ENCODE measurements around the gene DUXA.
"Not testable (repeated sequence)": the region's sequence is repeated elsewhere in the genome, so short reads cannot be mapped to it uniquely, and the experiment has no call there.

Gene DUXA

GRCh38 chr19:57167385-57167784 lies at the start of gene DUXA:
Gene DUXA (minus strand): TSS chr19:57167485. CDS start chr19:57167443, 42 bp downstream.
- intact Hi-C loops (cut with DNase I), result no loop called here
- no peak for DNase-seq

GRCh38 chr19:57212109-57212508 lies 44.8 kb upstream of the DUXA start:
- intact Hi-C loops (cut with DNase I), result no loop called here
- DNase-seq, result no peak

GRCh38 chr19:57210381-57210780 lies 43.1 kb upstream of the DUXA start:
- intact Hi-C loops (cut with DNase I), result no loop called here
- no peak for DNase-seq

DNA sequence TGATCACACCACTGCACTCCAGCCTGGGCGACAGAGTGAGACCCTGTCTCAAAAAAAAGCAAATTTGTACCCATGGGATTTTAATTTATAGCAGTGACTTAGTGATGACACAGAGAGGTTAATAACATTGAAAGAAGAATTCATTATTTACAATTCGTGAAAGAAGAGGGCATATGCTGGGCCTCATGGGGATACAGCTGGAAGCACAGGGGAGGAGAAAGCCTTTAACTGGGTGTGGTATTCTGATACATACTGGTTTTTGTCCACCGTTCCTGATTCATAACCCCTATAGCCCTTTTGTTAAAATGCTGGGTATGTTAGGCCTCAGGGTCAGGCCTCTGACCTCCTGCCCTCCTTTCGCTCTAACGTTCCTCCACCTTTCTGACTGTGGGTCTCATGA lies 34.9 kb upstream of the DUXA start:
- intact Hi-C loops (cut with DNase I), result no loop called here
- no peak for DNase-seq

DNA sequence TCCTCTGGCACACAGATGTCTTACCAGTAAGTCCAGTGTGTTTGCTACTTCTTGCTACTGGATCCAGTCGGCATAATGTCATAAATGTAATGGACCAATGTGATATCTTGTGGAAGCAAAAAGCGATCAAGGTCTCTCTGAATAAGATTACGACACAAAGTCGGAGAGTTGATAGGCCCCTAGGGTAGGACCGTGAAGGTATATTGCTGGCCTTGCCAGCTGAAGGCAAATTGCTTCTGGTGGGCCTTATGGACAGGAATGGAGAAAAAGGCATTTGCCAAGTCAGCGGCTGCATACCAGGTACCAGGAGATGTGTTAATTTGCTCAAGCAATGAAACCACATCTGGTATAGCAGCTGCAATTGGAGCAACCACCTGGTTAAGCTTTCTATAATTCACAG lies 30.6 kb upstream of the DUXA start:
- intact Hi-C loops (cut with DNase I); DNase-seq: not testable (repeated sequence)

- intact Hi-C loops (cut with DNase I), result loop anchor here (5.0 kb wide), 1 partner anchor 89 kb away; the partner anchor contains the start of gene ZNF460
- DNase-seq, result no peak
Measured at GRCh38 chr19:57192993-57193392, 25.7 kb upstream of the DUXA start.

- no peak for DNase-seq
- intact Hi-C loops (cut with DNase I), result loop anchor here (5.0 kb wide), 1 partner anchor 90 kb away; the partner anchor contains the start of gene ZNF460
Measured at GRCh38 chr19:57192077-57192420, 24.8 kb upstream of the DUXA start.

- peak; percentile 86 to 98 (median 93) for DNase-seq
- intact Hi-C loops (cut with DNase I), result loop anchor here (5.0 kb wide), 1 partner anchor 91 kb away; the partner anchor contains the start of gene ZNF460
Measured at GRCh38 chr19:57191141-57192076, 24.1 kb upstream of the DUXA start, which contains the start of gene ZNF264. Gene ZNF264 (plus strand): TSS chr19:57191500. CDS start chr19:57191914, 414 bp downstream.

DNA sequence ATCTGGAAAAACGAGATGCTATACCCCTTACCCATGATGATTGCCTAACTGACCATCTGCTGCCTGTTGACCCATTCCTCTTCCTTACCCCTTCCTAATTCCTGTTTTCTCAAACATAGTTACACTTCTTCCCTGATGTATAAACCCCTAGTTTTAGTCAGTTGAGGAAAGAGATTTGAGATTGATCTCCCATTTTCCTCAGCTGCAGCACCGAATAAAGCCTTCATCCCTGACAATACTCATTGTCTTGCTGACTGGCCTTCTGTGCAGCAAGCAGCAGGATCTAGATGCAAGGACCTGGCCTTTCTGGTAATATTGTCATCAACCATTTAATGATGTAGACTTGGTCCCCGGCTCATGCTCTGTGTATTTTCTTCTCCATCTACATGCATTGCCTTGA lies 23.0 kb upstream of the DUXA start:
- intact Hi-C loops (cut with DNase I), result loop anchor here (5.0 kb wide), 1 partner anchor 92 kb away; the partner anchor contains the start of gene ZNF460
- no peak for DNase-seq

DNA sequence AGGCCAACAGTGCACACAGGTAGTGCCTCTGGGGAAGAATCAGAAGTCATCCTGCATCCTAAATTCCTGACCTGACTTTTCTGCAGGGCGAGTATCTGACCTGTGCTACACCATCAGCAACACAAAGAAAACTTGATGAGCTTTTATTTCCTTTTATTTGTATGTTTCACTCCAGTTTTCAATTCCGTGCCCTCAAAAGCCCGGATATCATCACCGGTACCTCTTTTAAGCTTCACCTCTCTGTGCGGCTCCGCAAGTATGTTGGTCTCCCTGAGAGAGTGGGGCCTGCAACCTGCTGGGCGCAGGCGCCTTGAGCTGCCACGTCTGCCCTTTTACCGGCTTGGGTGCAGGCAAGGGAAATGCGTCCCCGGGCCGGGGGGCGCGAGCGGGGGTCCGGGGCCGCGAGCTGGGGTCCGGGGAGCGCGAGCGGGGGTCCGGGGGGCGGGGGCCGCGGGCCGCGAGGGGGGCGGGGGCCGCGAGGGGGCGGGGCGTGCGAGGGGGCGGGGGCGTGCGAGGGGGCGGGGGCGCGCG lies 4.3 kb upstream of the DUXA start:
- peak in 8 of 10 donors; percentile 18 to 87 (median 40) for DNase-seq
- intact Hi-C loops (cut with DNase I), result no loop called here

GRCh38 chr19:57165846-57166245 lies 1.4 kb downstream of the DUXA start:
- DNase-seq, result no peak
- intact Hi-C loops (cut with DNase I), result no loop called here

- DNase-seq, result no peak
- intact Hi-C loops (cut with DNase I), result no loop called here
Measured at GRCh38 chr19:57161985-57162539, 5.2 kb downstream of the DUXA start.

DNA sequence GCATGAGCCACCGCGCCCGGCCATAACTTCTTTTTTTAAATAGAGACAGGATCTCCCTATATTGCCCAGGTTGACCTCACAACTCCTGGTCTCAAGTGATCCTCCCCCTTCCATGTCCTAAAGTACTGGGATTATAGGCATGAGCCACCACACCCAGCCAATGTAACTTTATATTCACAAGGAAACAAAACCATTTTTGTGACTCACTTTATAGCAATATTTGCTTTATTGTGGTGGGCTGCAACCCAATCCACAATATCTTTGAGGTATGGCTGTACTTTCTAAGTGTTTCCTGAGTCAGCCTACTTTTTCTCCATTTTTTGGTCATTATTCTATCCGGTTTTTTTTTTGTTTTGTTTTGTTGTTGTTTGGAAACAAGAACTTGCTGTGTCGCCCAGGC lies 14.4 kb downstream of the DUXA start:
- intact Hi-C loops (cut with DNase I), result no loop called here

DNA sequence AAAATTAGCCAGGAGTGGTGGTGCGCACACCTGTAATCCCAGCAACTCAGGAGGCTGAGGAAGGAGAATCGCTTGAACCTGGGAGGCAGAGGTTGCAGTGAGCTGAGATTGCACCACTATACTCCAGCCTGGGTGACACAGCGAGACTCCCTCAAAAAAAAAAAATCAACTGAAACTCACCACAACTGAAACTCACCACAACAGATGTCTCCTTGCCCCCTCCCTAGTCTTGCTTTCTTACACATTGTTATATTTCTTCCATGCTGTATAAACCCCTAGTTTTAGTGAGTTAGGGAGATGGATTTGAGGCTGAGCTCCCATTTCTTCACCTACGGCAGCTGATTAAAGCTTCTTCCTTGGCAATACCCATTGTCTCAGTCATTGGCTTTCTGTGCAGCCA lies 25.6 kb downstream of the DUXA start:
- no peak for DNase-seq
- intact Hi-C loops (cut with DNase I), result no loop called here

More for the DNA sequence above, 14.4 kb downstream of the DUXA start:
- no peak for DNase-seq

GRCh38 chr19:57135797-57136196 lies 31.5 kb downstream of the DUXA start:
- intact Hi-C loops (cut with DNase I), result no loop called here
- no peak for DNase-seq

- intact Hi-C loops (cut with DNase I); DNase-seq: not testable (repeated sequence)
Measured at GRCh38 chr19:57127403-57127802, 39.9 kb downstream of the DUXA start.

- intact Hi-C loops (cut with DNase I), result no loop called here
- DNase-seq, result no peak
Measured at GRCh38 chr19:57123882-57124281, 43.4 kb downstream of the DUXA start.

- DNase-seq, result no peak
- intact Hi-C loops (cut with DNase I), result no loop called here
Measured at GRCh38 chr19:57118848-57119247, 48.4 kb downstream of the DUXA start.

- intact Hi-C loops (cut with DNase I); DNase-seq: not testable (repeated sequence)
Measured at GRCh38 chr19:57113501-57113900, 53.8 kb downstream of the DUXA start.

DNA sequence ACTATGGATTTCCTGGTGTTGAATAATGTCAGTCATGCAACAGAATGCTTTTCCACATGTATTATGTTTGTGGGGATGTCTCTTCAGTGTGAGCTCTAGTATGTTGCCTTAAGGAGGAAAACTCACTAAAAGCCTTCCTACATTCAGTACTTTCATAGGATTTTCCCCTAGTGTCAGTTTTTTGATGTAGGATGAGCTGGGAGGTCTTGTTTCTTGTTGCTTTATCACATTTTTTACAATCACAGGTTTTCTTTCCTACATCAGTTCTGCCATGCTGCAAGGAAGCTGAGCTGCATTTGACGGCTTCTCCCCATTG lies 56.0 kb downstream of the DUXA start:
- intact Hi-C loops (cut with DNase I), result no loop called here
- DNase-seq, result no peak

DNA sequence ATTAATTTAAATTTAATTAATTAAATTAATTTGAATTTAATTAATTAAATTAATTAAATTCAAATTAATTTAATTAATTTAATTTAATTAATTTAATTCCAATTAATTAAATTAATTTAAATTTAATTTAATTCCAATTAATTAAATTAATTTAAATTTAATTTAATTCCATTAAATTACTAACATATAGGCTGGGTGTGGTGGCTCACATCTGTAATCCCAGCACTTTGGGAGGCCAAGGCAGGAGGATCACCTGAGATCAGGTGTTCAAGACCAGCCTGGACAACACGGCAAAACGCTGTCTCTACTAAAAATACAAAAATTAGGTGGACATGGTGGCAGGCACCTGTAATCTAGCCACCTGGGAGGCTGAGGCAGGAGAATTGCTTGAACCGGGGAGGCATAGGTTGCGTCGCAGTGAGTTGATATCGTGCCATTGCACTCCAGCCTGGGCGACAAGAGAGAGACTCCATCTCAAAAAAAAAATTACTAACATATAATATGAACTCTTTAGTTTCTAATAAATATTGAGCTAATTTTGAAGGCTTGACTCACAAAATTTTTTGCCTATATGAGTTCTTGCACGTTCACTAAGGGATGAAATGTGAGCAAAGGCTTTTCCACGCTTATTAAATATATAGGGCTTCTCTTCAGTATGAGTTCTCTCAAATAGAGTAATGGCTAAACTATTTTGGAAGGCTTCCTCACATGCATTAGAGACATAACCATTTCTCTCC lies 56.5 kb downstream of the DUXA start:
- intact Hi-C loops (cut with DNase I), result no loop called here
- no peak for DNase-seq
